KBM-7 (cell line): Measurements from ENCODE around the gene CD300E.
"Not testable (repeated sequence)": the region's sequence is repeated elsewhere in the genome, so short reads cannot be mapped to it uniquely, and the experiment has no call there.

Experiments
- DNase-seq: peaks from one replicate; pipeline ENCODE4 v3.0.0-alpha.2; 2015
- in situ Hi-C: fragments of 300-500 bp; cut with MboI; formaldehyde crosslinking; loops from 2 replicates; pipeline ENCODE4 v1.14.3; 2020; ENCODE audit warnings: low sequenced_read_pairs, low pct_unique_long_range_greater_than_20kb, mixed read lengths

CD300E gene

GRCh38 chr17:74637265-74637664 lies 13.7 kb upstream of the CD300E start:
- in situ Hi-C loops, result no loop called here
- DNase-seq, result peak; percentile 21

DNA sequence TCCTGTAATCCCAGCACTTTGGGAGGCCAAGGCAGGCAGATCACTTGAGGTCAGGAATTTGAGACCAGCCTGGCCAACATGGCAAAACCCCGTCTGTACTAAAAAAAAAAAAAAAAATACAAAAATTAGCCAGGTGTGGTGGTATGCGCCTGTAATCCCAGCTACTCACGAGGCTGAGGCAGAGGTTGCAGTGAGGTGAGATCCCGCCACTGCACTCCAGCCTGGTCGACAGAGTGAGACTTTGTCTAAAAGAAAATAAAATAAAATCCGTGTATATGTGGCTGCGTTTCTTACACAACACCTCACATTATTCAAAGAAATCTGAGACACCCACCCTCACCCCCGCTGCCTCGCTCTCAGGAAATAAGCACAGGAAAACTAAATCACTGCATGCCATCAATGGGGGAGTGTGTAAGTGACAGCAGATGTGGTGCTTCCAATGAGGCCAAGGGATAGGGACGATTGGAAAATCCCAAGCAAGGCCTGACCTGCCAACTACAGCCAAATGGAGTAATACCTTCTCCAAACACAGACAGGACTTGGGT lies 13.1 kb upstream of the CD300E start:
- in situ Hi-C loops, DNase-seq: not testable (repeated sequence)

- in situ Hi-C loops, result no loop called here
- no peak for DNase-seq
Observed at GRCh38 chr17:74635418-74635817, 11.9 kb upstream of the CD300E start.

DNA sequence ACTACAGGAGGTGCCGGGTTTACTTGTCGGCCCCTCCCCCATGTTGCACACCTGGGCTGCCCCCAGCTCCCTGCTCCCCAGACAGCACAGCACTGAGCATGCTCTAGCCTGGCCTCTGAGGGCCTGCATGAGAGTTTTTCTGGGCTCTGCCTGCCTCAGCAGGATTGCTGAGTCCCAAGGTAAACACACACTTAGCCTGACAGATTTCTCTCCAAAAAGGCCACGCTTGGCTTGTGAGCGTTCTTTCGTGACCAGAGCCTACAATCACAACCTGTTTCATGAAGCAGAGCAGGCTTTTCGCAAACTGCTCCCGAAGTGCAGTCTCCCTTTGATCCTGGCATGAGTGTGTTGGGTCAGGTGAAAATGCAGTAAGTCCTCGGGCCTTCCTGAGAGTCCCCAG lies 9.8 kb upstream of the CD300E start:
- DNase-seq, result no peak
- in situ Hi-C loops, result no loop called here

GRCh38 chr17:74632617-74633016 lies 9.1 kb upstream of the CD300E start:
- DNase-seq, result no peak
- in situ Hi-C loops, result no loop called here

DNA sequence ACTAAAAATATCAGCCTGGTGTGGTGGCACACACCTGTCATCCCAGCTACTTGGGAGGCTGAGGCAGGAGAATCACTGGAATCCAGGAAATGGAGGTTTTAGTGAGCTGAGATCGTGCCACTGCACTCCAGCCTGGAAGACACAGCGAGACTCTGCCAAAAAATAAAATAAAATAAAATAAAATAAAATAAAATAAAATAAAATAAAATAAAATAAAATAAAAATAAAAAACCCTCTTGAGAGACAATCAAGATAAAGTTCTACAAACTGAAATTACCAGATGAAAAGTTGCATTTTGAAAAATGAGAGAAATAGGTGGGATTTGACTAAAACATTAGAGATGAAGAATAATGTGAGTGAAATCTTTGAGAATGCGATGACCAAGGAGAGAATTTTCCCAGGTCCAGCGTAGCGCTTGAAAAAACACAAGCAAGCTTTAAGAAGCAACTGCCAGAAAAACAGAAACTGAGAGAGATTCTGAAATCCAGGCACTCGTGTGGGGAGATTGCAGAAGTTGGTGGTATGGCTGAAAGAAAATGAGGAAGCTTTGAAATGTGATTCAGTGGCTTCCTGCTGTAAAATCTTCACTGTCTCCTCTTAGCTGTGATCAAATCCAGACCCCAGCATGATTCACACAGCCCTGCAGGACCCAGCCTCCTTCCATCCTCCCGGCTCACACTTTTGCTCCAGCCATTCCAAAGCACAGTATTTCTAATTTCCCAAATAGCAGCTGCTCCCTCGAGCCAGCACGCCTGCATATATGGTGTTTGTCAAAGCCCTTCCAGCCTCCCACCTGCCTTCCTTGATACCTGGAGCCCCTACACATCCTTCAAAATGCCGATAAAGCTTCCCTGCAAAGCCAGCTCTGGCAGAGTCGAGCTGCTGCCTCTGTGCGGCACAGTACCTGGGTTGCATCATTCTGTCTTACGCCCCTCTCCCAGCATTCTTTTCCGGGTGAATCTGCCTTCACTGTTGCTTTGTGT lies 8.2 kb upstream of the CD300E start:
- DNase-seq, result peak; percentile 96

GRCh38 chr17:74630251-74630650 lies 6.7 kb upstream of the CD300E start:
- DNase-seq, in situ Hi-C loops: not testable (repeated sequence)

More for the DNA sequence above, 8.2 kb upstream of the CD300E start:
- in situ Hi-C loops, result no loop called here

DNA sequence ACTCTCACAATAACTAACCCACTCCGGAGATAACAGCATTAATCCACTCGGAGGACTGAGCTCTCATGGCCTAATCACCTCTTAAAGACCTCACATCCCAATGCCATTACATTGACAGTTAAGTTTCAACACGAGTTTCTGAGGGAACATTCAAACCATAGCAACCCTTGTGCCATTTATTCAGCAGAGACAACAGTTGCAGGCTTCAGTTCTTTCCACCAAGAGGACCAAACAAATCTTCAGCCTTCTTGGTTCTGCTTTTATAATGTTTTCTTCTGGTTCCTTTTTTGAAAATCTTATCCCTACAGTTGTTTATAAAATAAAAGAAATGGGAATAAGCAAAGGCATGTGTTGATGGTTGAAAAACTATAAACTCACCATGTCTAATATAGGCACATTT lies 2.1 kb upstream of the CD300E start:
- DNase-seq, result no peak
- in situ Hi-C loops, result no loop called here

DNA sequence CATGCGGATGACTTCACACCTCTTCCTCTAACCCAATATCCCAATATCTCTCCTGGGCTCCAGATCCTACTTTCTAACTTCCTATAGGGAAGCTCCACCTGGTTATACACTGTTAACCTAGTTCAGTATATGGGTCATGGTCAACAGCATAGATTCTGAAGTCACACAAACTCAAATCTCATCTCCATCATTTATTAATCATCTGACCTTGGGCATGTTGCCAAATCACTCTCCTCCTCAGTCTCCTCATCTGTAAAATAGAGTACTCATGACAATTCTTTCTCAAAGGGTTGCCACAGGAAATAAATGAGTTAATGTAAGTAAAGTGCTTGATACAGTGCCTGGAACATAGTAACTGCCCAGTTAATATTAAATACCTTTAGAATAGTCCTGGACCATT lies 593 bp upstream of the CD300E start:
- in situ Hi-C loops, result no loop called here
- no peak for DNase-seq

- no peak for DNase-seq
- in situ Hi-C loops, result no loop called here
Observed at GRCh38 chr17:74619077-74619673, 4.4 kb downstream of the CD300E start.

- no peak for DNase-seq
- in situ Hi-C loops, result no loop called here
Observed at GRCh38 chr17:74618451-74618850, 5.1 kb downstream of the CD300E start.

- in situ Hi-C loops, result no loop called here
- DNase-seq, result no peak
Observed at GRCh38 chr17:74616696-74617095, 6.8 kb downstream of the CD300E start.

DNA sequence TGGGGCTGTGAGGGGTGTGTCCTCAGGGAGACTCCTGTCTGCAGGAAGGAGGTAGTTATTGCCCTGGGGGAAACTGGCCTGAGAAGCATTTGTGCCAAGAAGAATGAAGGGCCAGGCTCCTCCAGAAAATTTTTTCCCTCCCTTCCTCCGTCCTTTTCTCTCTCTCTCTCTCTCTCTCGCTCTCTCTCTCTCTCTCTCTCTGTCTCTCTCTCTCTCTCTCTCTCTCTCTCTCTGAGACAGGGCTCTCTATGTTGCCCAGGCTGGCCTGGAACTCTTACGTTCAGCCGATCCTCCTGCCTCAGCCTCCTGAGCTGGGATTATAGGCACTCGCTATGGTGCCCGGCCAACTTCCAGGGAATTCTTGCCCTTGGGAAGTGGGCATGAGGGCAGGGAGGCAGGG lies 11.5 kb downstream of the CD300E start:
- no peak for DNase-seq
- in situ Hi-C loops, result no loop called here

DNA sequence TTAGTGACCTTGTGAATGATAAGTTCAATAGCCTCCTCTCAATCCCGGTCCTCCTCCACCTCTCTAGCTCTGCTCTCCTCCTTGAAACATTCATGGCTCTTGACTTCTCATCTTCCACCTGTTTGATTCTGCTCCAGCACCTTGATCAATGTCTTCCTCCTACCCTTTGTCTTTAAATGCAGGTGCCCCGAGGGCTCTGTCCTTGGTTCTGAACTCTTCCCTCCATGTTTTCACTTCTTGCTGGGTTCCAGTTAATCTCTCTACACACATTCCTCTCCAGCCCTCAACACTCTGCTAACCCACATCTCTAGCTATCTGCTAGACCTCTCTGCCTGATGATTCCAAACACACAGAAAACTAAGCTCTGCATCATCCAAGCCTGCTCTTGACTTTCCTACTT lies 13.4 kb downstream of the CD300E start:
- no peak for DNase-seq
- in situ Hi-C loops, result no loop called here

DNA sequence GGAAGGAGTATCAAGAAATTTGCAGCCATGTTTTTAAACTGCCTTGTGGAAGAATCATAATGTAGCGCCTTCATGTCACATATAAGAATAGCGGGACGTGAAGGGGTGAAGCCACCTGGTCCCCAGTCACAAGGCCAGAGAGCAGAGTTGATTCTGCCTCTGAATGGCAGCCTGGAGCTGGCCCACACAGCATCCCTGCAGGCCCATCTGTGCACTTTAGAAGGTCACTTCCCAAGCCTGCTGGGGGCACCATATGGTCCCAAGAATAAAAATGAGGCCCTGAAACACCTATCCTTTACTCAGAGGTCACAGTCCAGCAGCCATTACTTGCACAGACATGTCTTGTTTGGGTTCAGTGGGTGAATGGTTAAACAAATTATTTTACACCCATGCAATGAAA lies 15.0 kb downstream of the CD300E start:
- no peak for DNase-seq
- in situ Hi-C loops, result no loop called here

GRCh38 chr17:74607221-74607620 lies 16.3 kb downstream of the CD300E start:
- in situ Hi-C loops, result no loop called here
- DNase-seq, result no peak

GRCh38 chr17:74606050-74606449 lies 17.5 kb downstream of the CD300E start:
- in situ Hi-C loops, result no loop called here
- no peak for DNase-seq

DNA sequence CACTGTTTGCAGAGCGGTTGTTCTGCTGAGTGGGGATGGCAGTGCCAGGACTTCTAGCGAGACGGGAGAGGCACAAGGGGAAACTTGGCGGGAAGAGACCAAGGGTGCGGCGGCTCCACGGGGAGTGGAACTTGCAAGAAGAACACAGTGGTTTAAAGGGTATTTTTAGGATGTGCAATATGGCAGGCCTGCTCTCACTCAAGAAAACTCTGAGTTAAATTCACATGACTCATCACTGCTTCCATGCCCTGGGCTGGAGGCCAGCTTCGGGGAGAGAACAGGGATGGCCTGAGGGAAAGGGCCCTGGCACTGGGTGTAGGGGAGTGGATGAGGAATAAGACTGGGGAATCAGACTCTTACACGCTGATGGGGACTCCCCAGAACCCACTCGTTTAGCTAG lies 18.2 kb downstream of the CD300E start:
- DNase-seq, result no peak
- in situ Hi-C loops, result no loop called here

DNA sequence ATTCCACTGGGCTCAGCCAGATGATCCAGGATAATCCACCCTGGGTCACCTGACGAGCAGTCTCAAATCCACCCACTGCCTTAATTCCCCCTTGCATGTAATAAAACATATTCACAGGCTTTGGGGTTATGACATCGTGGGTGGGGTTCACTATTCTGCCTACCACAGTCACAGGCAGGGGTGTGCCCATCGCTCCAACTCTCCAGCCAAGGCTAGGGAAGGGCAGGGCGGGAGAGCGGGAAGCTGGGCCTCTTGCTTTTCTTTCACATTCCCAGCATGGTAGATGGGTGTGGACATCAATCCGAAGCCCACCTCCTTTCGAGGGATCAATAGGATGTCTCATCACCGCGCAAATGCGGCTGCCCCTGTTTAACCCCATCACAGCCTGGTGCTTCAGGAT lies 18.8 kb downstream of the CD300E start:
- no peak for DNase-seq
- in situ Hi-C loops, result no loop called here

GRCh38 chr17:74604200-74604599 lies 19.3 kb downstream of the CD300E start:
- in situ Hi-C loops, result no loop called here
- no peak for DNase-seq
